IMR-90 (cell line): ENCODE data around the gene TIGD1.

Experiments
- CTCF ChIP-seq: conservative IDR thresholded peaks from 2 replicates; pipeline ENCODE4 v1.5.1; 2012; ENCODE audit warnings: mild to moderate bottlenecking, low read depth, low read length, improper control_type of control experiment
- SMC3 ChIP-seq: fragments of 150-350 bp; IDR thresholded peaks from 2 replicates; pipeline ENCODE4 v1.6.1; 2016; ENCODE audit warnings: low read depth, mild to moderate bottlenecking, antibody characterized with exemption, low read length, moderate library complexity

DNA sequence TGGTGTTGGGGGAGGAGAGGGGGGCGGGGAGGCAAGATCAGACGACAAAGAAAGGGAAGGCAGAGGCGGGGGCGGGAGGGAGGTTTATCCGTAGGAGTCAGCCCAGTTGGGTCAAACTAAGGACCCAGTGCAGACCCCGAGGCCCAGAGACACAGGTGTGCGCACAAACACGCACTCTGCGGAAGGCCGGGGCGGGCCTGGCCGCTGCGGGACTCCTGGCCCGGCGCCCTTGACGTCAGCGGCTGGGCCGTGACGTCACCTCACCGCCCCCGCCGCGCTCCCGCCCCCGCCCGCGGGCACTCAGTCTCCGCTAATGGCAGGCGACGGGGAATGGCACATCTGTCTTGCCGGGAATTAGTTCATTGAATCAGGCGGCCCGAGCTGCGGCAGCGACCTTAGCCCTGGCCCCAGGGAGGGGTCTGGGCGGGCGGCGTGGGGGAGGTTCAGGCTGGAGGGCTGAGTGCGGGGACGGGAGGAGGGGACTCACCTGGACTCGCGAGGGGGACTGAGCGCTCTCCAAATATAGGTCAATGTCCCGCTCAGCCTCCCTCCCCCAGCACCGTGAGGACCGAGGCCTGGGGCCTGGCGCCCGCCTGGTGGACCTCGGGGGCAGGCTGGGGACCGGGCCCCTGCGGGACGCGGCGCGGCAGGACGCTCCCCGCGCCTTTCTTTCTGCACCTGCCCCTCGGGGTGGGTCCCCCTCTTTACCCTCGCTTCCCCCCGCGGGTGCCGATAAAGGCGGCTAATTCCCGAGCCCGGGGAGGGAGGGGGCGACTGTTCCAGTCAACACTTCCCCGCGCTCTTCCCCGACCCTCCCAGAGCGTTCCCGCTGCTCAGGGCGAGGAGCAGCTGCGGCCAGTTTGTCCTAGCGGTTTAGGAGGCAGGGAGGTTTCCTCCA lies 47.2 kb downstream of the TIGD1 start:
- no peak for TF ChIP-seq SMC3
- no peak for TF ChIP-seq CTCF
